HG03095 (cell line): Measurements from ENCODE around the gene LRRC75A.

Source experiments
- ATAC-seq: cut with Tn5 transposase; IDR thresholded peaks from one replicate; pipeline ENCODE4 v1.9.1; 2021; ENCODE audit warnings: moderate library complexity; ENCODE audit not compliant: unreplicated experiment

The LRRC75A gene

GRCh38 chr17:16494059-16494458, 2.1 kb upstream of the LRRC75A start:
- ATAC-seq: no peak

GRCh38 chr17:16493531-16494046, 1.6 kb upstream of the LRRC75A start:
- ATAC-seq: no peak

GRCh38 chr17:16492613-16493530, 879 bp upstream of the LRRC75A start:
- no peak for ATAC-seq

- no peak for ATAC-seq
Measured at GRCh38 chr17:16491131-16491702, 776 bp downstream of the LRRC75A start.

GRCh38 chr17:16489431-16489830, 2.6 kb downstream of the LRRC75A start:
- no peak for ATAC-seq

GRCh38 chr17:16488968-16489337, 3.0 kb downstream of the LRRC75A start:
- no peak for ATAC-seq

GRCh38 chr17:16488186-16488967, 3.6 kb downstream of the LRRC75A start:
- no peak for ATAC-seq

GRCh38 chr17:16486373-16487250, 5.4 kb downstream of the LRRC75A start:
- no peak for ATAC-seq

GRCh38 chr17:16484445-16485175, 7.4 kb downstream of the LRRC75A start:
- ATAC-seq: no peak

- no peak for ATAC-seq
Measured at GRCh38 chr17:16483021-16483645, 8.9 kb downstream of the LRRC75A start.

GRCh38 chr17:16482253-16482652, 9.7 kb downstream of the LRRC75A start:
- ATAC-seq: no peak

GRCh38 chr17:16480995-16481394, 11.0 kb downstream of the LRRC75A start:
- ATAC-seq: no peak

GRCh38 chr17:16479264-16479663, 12.7 kb downstream of the LRRC75A start:
- ATAC-seq: no peak

- ATAC-seq: no peak
Measured at GRCh38 chr17:16478649-16479048, 13.3 kb downstream of the LRRC75A start.

GRCh38 chr17:16477666-16478065, 14.3 kb downstream of the LRRC75A start:
- ATAC-seq: no peak

- no peak for ATAC-seq
Measured at GRCh38 chr17:16477255-16477654, 14.7 kb downstream of the LRRC75A start.

GRCh38 chr17:16475179-16475704, 16.8 kb downstream of the LRRC75A start:
- no peak for ATAC-seq

GRCh38 chr17:16474012-16474725, 17.8 kb downstream of the LRRC75A start:
- no peak for ATAC-seq
